HG03280 (cell line): ENCODE measurements around the gene HK2.
"Not testable (repeated sequence)": the region's sequence is repeated elsewhere in the genome, so short reads cannot be mapped to it uniquely, and the experiment has no call there.

Experiments
- ATAC-seq: cut with Tn5 transposase; IDR thresholded peaks from one replicate; pipeline ENCODE4 v1.9.1; 2021; ENCODE audit warnings: mild to moderate bottlenecking, moderate library complexity; ENCODE audit not compliant: unreplicated experiment

HK2 gene

DNA sequence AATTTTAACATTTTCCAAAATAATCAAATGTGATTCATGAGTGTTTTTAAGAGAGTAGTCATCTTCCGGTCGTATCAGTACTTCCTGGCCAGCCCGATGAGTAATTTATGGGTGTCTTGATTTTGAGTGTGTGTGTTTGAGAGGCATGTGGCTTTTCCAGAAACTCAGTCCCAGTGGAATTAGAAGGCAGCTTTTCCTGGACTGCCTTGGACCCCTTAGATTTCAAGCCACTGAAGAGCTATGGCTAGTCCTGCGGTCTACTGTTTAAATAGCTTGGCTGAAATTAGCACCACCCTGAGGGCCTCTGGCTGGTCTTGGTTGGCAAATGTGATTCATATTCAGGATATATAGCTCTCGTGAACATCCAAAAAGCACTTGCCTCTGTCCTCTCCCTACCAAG, 59.4 kb downstream of the HK2 start:
- ATAC-seq, result no peak

DNA sequence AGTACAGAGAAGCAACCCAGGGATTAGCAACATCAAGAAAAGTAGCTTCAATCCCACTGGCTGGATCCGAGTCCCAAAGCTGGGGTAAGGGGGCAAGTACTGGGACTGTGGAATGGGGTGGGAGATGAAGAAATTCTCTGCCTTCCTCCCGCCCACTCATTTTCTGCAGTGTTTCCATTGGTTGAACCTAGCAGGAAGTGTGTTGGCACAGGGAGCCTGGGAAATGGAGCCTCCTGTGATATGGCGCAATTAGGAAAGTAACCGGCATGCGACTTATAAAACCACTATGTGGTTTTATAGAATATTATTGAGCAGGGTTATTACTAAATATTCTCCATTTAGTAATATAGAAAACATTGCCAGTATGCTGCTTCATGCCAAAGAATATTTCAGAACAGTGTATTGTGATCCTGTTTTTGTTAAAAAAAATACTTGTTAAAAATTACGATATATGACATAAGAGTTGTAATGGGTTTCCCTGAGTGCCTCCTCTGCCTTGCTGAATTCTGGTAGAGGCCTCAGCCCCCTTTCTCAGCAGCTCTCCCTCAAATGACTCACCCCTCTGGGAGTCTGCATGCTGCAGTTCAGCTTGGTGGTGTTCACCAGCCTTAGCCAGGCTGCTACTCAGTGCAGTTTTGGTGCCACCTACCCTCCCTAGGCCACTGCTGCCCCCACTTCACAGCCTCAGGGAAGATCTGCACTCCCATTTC, 60.5 kb downstream of the HK2 start:
- ATAC-seq, result no peak

DNA sequence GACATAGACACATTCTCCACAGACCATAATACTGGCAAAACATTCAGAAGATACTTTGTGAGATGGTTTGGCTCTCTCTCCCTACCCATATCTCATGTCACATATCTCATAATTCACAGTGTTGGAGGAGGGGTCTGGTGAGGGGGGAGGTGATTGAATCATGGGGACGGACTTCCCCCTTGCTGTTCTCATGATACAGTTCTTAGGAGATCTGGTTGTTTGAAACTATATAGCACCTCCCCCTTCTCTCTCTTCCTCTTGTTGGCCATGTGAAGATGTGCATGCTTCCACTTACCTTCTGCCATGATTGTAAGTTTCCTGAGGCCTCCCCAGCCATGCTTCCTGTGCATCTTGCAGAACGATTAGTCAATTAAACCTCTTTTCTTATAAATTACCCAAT, 61.1 kb downstream of the HK2 start:
- no peak for ATAC-seq

DNA sequence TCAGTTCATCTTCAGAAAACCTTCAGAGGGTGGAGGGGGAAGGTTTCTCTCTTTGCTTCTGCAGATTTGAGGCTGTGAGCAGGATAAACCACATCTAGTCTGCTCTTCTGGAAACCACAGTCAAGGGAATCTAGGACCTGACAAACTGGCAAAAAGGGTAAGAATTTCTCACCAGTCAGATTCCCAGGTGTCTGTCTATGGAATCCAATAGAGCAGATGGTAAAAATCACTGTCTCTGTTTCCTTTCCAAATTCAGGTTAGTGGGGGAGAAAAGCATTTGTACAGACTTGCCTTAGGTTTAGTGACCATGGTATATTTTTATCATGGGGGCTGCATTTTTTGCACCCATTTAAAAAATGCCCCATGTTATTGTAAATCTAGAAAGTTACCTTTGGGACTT, 62.3 kb downstream of the HK2 start:
- no peak for ATAC-seq

DNA sequence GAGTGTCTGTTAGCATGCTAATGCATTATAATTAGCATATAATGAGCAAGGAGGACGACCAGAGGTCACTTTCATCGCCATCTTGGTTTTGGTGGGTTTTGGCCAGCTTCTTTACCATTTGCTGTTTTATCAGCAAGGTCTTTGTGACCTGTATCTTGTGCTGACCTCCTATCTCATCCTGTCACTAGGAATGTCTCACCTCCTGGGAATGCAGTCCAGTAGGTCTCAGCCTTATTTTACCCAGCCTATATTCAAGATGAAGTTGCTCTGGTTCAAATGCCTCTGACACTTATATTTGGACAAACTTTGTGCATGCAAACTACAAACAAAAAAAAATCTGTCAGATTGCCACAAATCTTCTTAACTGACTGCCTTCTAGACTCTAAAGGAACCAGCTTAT, 66.3 kb downstream of the HK2 start:
- ATAC-seq, result not testable (repeated sequence)

DNA sequence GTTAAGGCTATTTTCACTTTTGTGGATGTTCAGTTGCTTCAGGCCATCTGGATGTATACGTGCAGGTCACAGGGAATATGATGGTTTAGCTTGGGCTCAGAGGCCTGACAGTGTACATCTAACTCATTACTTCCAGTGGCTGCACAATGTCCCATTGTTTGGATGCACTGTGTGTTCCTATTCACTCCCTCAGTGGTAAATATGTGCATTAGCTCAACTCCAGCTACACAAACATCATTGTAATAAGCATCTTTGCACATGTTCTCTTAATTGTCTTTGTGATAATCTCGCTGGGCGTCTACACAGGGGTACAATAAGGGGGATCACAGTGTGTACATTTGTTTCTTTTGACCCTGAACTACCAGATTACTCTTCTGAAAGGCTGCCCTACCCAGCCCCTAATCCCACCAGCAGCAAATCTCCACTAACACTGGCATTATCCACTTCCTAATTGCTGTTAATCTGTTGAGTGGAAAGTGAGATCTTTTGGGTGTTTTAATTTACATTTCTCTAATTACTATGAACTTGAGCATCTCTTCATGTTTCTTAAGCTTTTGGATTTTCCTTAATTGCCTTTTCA, 68.4 kb downstream of the HK2 start:
- ATAC-seq, result no peak

DNA sequence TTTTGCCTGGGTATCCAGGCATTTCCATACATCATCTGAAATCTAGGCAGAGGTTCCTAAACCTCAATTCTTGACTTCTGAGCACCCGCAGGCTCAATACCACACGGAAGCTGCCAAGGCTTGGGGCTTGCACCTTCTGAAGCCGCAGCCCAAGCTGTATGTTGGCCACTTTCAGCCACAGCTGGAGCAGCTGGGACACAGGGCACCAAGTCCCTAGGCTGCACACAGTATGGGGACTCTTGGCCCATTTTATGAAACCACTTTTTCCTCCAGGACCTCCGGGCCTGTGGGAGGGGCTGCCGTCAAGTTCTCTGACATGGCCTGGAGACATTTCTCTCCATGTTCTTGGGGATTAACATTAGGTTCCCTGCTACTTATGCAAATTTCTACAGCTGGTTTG, 72.5 kb downstream of the HK2 start:
- no peak for ATAC-seq

DNA sequence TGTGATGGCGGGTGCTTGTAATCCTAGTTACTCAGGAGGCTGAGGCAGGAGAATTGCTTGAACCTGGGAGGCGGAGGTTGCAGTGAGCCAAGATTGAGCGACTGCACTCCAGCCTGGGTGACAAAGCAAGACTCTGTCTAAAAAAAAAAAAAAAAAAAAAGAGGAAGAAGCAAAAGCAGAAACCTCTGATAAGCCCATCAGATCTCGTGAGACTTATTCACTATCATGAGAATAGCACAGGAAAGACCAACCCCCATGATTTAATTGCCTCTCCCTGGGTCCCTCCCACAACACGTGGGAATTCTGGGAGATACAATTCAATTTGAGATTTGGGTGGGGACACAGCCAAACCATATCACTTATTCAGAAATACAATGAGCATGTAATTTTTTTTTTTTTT, 73.6 kb downstream of the HK2 start:
- ATAC-seq, result not testable (repeated sequence)

DNA sequence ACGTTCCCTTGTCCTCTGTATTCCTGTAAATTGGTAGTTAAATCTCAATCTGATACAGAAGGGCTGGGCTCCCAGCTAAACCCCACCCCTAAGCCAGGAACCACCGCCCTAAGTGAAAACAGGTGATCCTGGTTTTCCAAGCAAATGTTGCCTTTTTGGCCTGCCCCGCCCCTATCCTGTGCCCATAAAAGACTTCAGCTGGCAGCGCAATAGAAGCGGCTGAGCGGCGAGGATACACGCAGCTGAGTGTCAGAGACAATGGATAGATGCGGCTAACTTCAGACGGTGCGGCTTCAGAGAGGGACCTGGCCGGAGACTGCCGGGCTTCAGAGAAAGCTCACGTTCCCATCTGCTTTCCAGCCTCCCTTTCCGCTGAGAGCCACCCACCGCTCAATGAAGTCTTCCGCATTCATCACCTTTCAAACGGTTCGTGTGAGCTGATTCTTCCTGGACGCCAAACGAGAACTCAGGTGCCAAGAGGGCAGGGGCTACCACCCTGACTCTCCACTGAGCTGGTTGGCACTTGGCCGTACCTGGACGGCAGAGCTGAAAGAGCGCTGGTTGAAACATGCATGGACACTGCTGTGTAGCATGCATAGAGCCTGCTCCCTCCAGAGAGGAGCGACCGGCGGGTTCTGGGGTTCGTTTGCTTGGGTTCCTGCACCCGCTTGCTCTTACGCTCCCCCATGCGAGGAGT, 75.0 kb downstream of the HK2 start:
- no peak for ATAC-seq

DNA sequence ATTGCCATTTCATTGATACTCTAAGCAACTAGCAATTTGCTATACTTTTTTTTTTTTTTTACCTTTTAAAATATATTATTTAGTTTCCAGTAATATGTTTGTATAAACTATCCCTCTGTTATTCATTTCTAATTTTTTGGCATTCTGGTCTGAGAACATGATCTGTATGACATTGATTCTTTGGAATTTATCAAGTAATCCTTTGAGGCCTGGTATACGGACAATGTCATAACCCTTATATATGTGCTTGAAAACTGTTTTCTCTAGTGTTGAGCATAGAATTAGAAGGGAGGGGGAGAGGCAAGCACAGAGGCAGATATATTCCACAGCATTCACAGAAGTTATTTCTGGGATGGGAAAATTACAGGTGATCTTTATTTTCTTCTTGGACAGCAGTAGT, 76.3 kb downstream of the HK2 start:
- ATAC-seq, result no peak

DNA sequence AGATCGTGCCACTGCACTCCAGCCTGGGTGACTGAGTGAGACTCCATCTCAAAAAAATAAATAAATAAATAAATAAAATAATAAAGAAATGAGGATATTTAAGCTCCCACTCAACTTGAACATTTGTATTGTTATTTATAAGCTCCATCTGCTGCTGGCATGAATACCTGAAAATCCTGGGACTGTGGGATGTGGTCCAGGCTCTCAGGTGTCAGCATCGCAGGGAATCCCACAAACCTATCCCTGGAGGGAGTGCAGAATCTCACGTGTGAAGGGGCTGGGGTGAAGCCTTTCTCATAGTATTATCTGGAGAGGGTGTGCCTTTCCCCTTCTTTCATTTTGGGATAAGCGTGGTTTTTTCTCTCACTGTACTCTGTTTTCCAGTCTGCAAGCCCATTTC, 77.1 kb downstream of the HK2 start:
- no peak for ATAC-seq

DNA sequence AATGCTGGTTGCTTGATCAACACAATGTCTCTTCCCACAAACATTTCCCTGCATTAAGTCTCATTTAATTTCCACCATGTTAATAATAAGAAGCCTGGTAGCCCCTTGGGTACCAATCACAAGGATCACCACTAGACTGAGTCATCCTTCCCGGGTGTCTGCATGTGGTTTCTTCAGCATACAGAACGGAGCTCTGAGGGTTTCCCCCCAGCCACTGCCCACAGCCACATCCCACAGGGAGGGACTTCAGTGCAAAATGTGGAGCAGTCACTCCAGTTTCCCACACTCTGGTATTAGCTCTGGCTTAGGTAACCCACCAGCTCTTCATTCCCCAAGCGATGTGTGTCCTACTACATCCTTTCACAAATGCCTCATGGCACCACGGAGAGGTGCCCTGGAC, 81.8 kb downstream of the HK2 start:
- no peak for ATAC-seq

DNA sequence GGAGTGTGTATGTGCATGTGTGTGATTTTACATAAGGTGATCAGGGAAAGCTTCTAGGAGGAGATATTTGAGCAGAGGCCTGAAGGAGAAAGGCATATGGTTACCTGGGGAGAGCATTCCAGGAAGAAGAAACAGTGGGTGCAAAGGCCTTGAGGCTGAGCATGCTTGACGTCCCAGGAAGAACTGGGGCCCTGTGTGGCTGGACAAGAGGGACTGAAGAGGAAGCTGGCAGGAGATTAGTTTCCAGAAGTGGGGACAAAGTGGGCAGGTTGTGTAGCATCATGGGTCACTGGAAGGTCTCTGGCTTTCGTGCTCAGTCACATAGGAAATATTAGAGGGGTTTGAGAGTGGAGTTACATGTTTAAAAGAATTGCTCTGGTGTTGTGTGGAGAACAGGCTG, 82.5 kb downstream of the HK2 start:
- no peak for ATAC-seq

DNA sequence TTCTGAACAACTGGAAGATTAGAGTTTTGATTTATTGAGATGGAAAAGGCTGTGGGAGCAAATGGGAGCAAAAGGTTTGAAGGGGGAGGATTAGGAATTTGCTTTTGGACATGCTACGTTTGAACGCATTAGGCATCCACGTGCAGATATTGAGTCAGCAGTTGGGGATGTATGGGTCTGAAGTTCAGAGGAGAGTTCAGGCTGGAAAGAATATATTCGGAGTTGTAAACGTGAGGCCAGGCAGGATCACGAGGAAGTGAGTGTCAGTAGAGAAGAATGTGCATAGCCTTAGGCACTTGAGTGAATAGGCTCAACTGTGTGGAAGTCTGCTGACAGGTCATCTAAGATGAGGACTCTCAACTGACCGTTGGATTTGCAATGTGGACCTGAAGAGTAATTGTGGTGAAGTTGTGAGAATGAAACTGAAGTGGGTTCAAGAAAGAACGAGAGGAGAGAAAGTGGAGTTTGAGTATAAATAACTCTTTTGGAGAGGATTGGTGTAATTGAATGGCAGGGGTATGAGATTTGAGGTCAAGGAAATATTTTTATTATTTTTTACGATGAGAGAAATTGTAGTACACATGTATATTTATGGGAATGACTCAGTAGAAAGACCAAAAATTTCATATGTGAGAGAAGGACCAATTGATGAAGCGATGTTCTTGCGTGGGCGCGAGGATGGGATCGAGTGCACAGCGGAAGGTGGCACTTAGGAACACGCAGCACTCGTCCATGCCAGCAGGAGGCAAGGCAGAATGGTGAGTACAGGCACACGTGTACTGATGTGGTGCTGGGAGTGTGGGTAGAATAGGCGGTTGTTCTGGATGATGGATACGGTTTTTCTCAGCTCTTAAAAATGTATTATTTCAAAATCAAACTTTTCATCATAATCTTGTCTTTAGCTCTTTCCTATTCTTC, 84.0 kb downstream of the HK2 start:
- ATAC-seq, result no peak

DNA sequence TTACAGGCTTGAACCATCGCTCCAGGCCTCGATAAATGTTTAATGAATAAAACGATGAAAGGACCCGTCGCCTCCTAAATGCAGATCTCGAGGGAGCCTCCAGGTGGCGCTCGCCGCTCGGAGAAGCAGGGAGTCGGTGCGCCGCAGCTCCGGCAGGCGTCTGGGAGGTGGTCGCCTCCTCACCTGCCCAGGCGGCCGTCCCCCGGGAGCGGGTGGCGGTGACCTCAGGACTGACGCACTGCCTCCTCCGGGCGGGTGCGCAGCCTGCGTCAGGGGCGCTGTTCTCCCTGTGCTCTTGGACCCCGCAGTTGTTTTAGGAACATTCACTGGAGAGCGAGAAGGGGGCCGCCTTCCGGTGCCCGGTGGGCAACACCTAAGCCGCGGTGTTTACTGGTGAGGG, 85.9 kb downstream of the HK2 start:
- ATAC-seq, result no peak

DNA sequence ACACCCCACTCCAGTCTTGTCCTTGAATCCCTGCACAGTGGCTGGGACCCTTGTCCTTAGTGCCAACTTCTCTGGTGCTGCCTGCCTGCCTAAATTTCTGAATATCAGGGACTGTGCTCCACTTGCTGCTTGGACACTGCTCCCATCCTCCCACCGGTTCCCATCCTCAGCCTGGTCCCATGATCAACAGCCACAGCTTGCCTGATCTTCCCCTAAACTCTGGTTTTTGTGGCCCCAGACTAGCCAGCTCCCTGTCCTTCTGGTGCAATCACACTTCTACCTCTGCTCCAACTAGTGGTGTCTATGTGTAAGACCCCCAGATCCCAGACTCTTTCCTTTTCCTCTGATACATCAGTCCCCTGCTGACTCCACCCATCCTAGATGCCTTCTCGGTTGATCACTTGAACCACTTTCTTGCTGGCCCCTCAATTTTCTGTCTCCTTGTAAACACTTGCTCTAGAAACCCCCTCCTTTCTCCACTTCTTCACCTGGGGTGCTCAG, 87.4 kb downstream of the HK2 start:
- ATAC-seq, result no peak

DNA sequence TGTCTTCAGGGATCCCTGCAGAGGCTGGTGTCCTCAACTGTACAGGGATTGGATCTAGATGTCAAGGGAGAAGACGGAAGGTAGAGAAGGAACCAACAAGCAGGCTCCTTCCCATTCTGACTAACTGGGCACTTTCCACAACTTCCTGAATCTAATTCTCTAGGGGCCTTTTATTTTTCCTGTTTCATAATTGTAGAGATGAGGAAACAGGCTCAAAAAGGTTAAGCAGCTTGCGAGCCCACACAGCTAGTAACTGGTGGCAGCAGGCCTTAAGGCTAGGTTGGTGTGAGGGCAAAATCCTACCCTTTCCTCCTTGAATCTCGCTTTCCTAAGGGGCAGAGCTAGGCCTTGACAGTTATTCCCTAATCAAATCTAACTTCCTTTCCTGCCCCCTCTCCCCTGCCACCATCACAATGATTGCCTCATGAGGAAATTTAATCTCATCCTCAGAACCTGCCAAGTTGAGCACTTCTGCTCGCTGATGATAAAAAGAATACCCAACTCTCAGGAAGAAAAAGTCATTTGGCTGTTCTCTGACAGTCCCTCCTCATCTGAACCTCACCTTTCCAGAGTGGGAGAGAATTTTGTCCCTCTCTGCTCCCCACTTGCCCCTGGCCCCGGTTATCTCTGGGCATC, 88.8 kb downstream of the HK2 start:
- no peak for ATAC-seq

DNA sequence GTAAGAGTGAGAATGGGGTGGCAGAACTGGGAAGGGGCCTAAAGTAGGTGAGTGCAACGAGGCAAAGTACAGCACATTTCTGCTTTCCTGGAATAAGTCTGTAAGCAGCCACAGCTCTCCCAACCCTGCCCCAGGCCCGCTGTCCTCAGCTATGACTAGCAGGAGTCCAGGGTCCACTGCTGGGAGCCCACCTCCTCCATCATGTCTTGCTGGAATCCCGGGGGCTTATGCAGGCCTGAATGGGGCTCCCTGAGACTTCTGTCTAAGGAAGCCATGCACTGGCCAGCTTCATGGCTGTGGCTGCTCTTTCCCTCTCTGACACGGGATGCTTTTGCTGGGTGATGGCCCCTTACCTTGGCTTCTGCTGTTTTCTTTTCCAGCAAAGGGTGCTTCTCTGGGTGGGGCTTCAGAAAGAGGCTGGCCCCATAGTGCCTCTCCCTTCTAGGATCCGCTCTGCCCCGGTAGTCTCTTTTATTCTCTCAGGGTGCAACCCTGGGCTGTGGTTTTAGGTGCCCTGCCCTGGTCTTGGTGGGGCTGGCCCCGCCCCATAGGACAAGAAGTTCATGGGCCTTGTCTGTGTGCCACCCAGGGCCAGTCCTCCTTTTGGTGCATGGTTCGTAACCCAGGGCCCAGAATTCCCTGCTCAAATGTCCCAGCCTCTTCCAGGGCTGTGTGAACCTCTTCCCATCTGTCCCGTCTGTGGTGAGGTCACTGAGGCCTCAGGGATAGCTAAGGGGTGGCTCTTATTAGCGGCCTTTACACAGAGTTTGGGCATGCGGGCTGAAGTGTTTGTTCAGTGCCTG, 90.7 kb downstream of the HK2 start:
- ATAC-seq, result no peak

DNA sequence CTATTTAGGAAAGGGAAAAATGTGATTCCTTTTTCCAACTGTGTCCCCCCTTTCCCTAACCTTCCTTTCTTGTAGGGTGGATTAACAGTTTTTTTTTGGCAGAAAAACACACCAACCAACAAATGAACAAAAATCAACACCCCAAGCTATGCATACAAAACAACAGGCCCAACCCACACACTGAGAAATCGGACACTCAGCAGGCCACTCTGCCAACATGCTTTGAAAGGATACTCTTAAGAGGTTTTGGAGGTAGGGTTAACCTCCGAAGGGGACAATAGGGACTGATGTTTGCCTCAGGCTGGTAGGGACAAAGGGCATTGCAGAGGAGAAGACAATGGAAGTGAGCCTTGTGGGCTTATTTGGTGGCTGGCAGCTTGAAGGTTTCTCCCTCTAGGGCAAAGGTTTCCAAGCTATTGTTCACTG, 91.4 kb downstream of the HK2 start:
- ATAC-seq, result no peak

DNA sequence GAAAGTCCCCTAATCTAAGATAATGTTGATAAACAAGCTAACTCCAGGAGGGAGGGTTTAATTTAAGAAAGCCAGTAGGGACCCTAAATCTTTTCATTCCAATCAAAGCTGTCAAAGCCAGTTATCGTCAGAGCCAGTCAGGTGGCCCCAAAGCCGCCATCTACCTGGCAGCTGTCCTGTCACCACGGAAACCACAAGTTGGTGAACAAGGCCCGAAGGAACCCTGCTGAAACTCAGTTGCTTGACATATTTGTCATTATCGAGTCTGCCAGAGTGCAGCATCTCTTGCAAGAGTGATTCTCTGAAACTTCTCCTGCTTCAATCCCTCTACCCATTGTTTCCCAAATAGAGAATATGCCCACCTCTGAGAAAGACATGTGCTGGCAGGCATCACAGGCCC, 93.7 kb downstream of the HK2 start:
- ATAC-seq, result no peak
